Measurements from ENCODE around the gene TPCN1.

DNA sequence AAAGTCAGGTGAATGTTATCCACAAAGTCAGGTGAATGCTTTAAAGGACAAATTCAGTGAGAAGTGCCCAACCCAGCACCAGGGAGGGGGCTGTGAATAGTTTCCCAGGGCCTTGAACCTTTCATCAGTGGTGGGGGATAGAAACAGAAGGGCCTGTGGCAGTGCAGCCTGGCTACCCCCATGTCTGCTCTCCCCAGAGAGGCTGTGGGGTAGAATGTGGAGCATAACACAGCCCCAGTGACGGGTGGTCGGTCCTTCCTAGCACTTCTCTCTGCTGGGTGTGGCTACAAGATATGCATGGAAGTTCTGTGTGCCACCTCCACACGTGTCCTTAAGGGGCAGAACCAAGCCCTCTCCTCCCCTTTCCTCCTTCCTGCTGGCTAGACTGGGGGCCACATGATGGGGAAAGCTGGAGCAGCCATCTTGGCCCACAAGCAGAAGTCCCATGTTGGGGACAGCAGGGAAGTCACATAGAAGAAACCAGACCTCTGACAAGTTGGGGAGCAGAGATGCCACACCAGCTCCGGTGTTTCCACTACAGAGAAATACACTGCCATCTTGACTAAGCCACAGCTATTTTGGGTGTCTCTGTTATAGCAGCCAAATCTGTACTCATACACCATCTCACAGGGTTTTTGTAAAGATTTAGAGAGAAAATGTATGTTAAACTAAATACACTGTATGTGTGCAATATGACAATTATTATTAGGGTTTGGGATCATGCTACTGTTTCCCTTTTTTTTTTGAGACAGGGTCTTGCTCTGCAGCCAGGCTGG lies 18.8 kb upstream of the TPCN1 start:
- TF ChIP-seq POU2F2 (IDR thresholded peaks at IDR 0.05; ENCODE audit: low read depth, low read length) (no peak), POLR2A (IDR thresholded peaks at IDR 0.05; ENCODE audit: low read depth, low read length) (no peak)
